NCI-H460 (cell line): ENCODE data around the gene SLC25A42. TPM values are rescaled to one million over a fixed set of nuclear protein-coding genes. Genes with fewer than 3 reads are reported as not detected.
"Not testable (repeated sequence)": the region's sequence is repeated elsewhere in the genome, so short reads cannot be mapped to it uniquely, and the experiment has no call there.

Experiments used
- DNase-seq: peaks from one replicate; pipeline ENCODE4 v3.0.0-alpha.2; 2016; ENCODE audit warnings: low read depth; ENCODE audit errors: extremely low read depth
- polyA plus RNA-seq: library from polyadenylated mRNA; depleted of rRNA; stranded (reverse); fragments of >200 nt; gene quantifications from 2 replicates; pipeline ENCODE4 v1.2.3, GENCODE V29; 2014; cell fraction: nucleus; rRNA removed
- total RNA-seq: library from RNA; depleted of rRNA; stranded (reverse); fragments of >200 nt; shearing (Covaris generic); gene quantifications from 2 replicates; pipeline ENCODE4 v1.2.3, GENCODE V29; 2014; rRNA removed

Gene SLC25A42
- total RNA-seq = 0.87 and 1.6 TPM in 2 replicates
- polyA plus RNA-seq = 1.6 and 2.4 TPM in 2 replicates

GRCh38 chr19:19063183-19064097, at the start of gene SLC25A42:
Gene SLC25A42, plus strand, starts transcription at chr19:19063994. Its CDS starts 32,131 bp downstream, at chr19:19096125.
- peak; percentile 97 for DNase-seq

- DNase-seq = no peak
These were observed 42.7 kb upstream of the SLC25A42 start for GRCh38 chr19:19021115-19021514.

GRCh38 chr19:19022380-19022961, 41.3 kb upstream of the SLC25A42 start:
- no peak for DNase-seq

- DNase-seq = not testable (repeated sequence)
These were observed 40.4 kb upstream of the SLC25A42 start for GRCh38 chr19:19023376-19023775.

- DNase-seq = no peak
These were observed 37.9 kb upstream of the SLC25A42 start for GRCh38 chr19:19025861-19026260.

- no peak for DNase-seq
These were observed 37.4 kb upstream of the SLC25A42 start for GRCh38 chr19:19026299-19026971.

GRCh38 chr19:19027228-19027627, 36.6 kb upstream of the SLC25A42 start:
- DNase-seq = no peak

- DNase-seq = no peak
These were observed 35.3 kb upstream of the SLC25A42 start for GRCh38 chr19:19028526-19028925.

- DNase-seq = no peak
These were observed 31.9 kb upstream of the SLC25A42 start for GRCh38 chr19:19031891-19032290.

GRCh38 chr19:19032420-19033175, 31.2 kb upstream of the SLC25A42 start:
- DNase-seq = no peak

- DNase-seq = no peak
These were observed 30.7 kb upstream of the SLC25A42 start for GRCh38 chr19:19033176-19033425.

- DNase-seq = peak; percentile 70
These were observed 30.2 kb upstream of the SLC25A42 start, which contains the start of the genes ARMC6 and SUGP2 for GRCh38 chr19:19033426-19034203. Gene ARMC6, plus strand, starts transcription at chr19:19033603. Its CDS starts 607 bp downstream, at chr19:19034210. Gene SUGP2, minus strand, starts transcription at chr19:19033517. Its CDS starts 2,446 bp downstream, at chr19:19031071.

- peak; percentile 54 for DNase-seq
These were observed 29.6 kb upstream of the SLC25A42 start for GRCh38 chr19:19034204-19034624.

GRCh38 chr19:19039901-19040300, 23.9 kb upstream of the SLC25A42 start:
- no peak for DNase-seq

GRCh38 chr19:19040417-19040816, 23.4 kb upstream of the SLC25A42 start:
- DNase-seq = no peak

- DNase-seq = no peak
These were observed 21.0 kb upstream of the SLC25A42 start for GRCh38 chr19:19042732-19043280.

GRCh38 chr19:19043481-19043880, 20.3 kb upstream of the SLC25A42 start:
- no peak for DNase-seq

GRCh38 chr19:19043881-19044280, 19.9 kb upstream of the SLC25A42 start:
- no peak for DNase-seq

GRCh38 chr19:19049406-19049805, 14.4 kb upstream of the SLC25A42 start:
- DNase-seq = no peak
